Lower lobe of right lung (tissue), 2 donors: Measurements from ENCODE around the gene PPM1H. TPM values are rescaled to one million over a fixed set of nuclear protein-coding genes. Genes with fewer than 3 reads are reported as not detected.

Experiments
- ATAC-seq, 2 donors: fragments of 200-7000 bp; cut with Tn5 transposase; one replicate each; pipeline ENCODE4 v1.9.1; 2020 to 2022; ENCODE audit warnings: mild to moderate bottlenecking in 2 of 2, moderate library complexity in 2 of 2
- DNase-seq: peaks from one replicate; pipeline ENCODE4 v3.0.0-alpha.2; 2020
- H3K27ac ChIP-seq: fragments of 200-600 bp; one replicate; pipeline ENCODE4 v1.8.0; 2022
- H3K27me3 ChIP-seq: fragments of 200-600 bp; one replicate; pipeline ENCODE4 v1.8.0; 2022; ENCODE audit warnings: low read depth
- H3K36me3 ChIP-seq: fragments of 200-600 bp; one replicate; pipeline ENCODE4 v1.8.0; 2022; ENCODE audit warnings: mild to moderate bottlenecking
- H3K4me1 ChIP-seq: fragments of 200-600 bp; one replicate; pipeline ENCODE4 v1.8.0; 2022
- H3K4me3 ChIP-seq: fragments of 200-600 bp; one replicate; pipeline ENCODE4 v1.8.0; 2022; ENCODE audit warnings: mild to moderate bottlenecking
- H3K9me3 ChIP-seq: fragments of 200-600 bp; one replicate; pipeline ENCODE4 v1.8.0; 2022
- intact Hi-C: fragments of 100-400 bp; cut with DNase I; formaldehyde crosslinking; loops from one replicate; pipeline ENCODE4 v1.11.0; 2022
- total RNA-seq: library from RNA; stranded (reverse); fragmentation: NEBNext Ultra II Directional; extraction: Animal tissue kit (Norgen Biotek cat#: 25700); gene quantifications from one replicate; pipeline ENCODE4 v1.2.1, GENCODE V29; 2021
- TF ChIP-seq, protein P1 (sequence below): fragments of 200-600 bp; IDR thresholded peaks from one replicate; pipeline ENCODE4 v1.8.0; 2022; ENCODE audit warnings: antibody characterized with exemption, mild to moderate bottlenecking
- donor health status: DM: no; HTN: yes; CAD: no; lungs with severe emphysema.

PPM1H gene
- total RNA-seq, 1 donor from 2014 or later, result 6.8 TPM

- TF ChIP-seq, protein P1, sequence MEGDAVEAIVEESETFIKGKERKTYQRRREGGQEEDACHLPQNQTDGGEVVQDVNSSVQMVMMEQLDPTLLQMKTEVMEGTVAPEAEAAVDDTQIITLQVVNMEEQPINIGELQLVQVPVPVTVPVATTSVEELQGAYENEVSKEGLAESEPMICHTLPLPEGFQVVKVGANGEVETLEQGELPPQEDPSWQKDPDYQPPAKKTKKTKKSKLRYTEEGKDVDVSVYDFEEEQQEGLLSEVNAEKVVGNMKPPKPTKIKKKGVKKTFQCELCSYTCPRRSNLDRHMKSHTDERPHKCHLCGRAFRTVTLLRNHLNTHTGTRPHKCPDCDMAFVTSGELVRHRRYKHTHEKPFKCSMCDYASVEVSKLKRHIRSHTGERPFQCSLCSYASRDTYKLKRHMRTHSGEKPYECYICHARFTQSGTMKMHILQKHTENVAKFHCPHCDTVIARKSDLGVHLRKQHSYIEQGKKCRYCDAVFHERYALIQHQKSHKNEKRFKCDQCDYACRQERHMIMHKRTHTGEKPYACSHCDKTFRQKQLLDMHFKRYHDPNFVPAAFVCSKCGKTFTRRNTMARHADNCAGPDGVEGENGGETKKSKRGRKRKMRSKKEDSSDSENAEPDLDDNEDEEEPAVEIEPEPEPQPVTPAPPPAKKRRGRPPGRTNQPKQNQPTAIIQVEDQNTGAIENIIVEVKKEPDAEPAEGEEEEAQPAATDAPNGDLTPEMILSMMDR, result no peak
- intact Hi-C loops, result no loop called here
- no peaks in the 10 kb centered on the region for H3K36me3 ChIP-seq
- ATAC-seq, result no peak
- no peaks in the 10 kb centered on the region for H3K9me3 ChIP-seq
- no peak overlapping the region for H3K4me3 ChIP-seq
- H3K4me1 ChIP-seq, result peaks cover 17% of the 10 kb centered on the region
- DNase-seq, result no peak
- H3K27me3 ChIP-seq, result no peaks in the 10 kb centered on the region
- H3K27ac ChIP-seq, result no peak overlapping the region
These were observed 69.0 kb downstream of the PPM1H start for GRCh38 chr12:62865937-62866336.

DNA sequence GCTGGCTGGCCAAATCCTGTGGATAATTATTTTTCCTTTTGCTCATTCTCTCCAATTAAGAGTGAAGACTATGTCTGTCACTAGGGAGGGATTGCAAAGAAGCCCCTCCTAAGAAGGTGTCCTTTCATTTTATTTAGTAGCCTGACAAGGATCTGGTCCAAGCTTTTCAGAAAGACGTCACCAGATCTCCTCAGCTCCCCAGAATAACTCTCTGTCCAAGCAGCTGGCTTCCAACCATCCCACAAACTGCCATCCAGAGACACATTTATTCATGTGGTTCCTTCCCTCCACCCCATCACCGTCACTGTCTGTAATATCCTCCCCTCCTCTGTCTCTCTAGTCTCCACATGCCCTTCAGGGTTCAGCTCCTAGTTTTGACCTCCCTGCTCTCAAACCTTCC, 69.9 kb downstream of the PPM1H start:
- intact Hi-C loops, result no loop called here

GRCh38 chr12:62862259-62862881, 72.6 kb downstream of the PPM1H start:
- TF ChIP-seq, protein P1, result no peak
- H3K27me3 ChIP-seq, result no peaks in the 10 kb centered on the region
- H3K4me1 ChIP-seq, result peaks cover 14% of the 10 kb centered on the region
- no peak for ATAC-seq
- no peaks in the 10 kb centered on the region for H3K36me3 ChIP-seq
- no peaks in the 10 kb centered on the region for H3K9me3 ChIP-seq
- H3K4me3 ChIP-seq, result no peak overlapping the region
- H3K27ac ChIP-seq, result no peak overlapping the region
- intact Hi-C loops, result no loop called here
- DNase-seq, result no peak

More for the DNA sequence above, 69.9 kb downstream of the PPM1H start:
- ATAC-seq, result no peak
- no peaks in the 10 kb centered on the region for H3K9me3 ChIP-seq
- peaks cover 17% of the 10 kb centered on the region for H3K4me1 ChIP-seq
- H3K27ac ChIP-seq, result no peak overlapping the region
- no peak overlapping the region for H3K4me3 ChIP-seq
- no peaks in the 10 kb centered on the region for H3K36me3 ChIP-seq
- no peak for DNase-seq
- H3K27me3 ChIP-seq, result no peaks in the 10 kb centered on the region
- TF ChIP-seq, protein P1, result no peak

GRCh38 chr12:62861586-62861985, 73.4 kb downstream of the PPM1H start:
- H3K4me3 ChIP-seq, result no peak overlapping the region
- intact Hi-C loops, result no loop called here
- H3K27me3 ChIP-seq, result no peaks in the 10 kb centered on the region
- ATAC-seq (no peak), DNase-seq (no peak)
- peaks cover 7% of the 10 kb centered on the region for H3K4me1 ChIP-seq
- no peaks in the 10 kb centered on the region for H3K36me3 ChIP-seq
- no peak overlapping the region for H3K27ac ChIP-seq
- no peaks in the 10 kb centered on the region for H3K9me3 ChIP-seq
- TF ChIP-seq, protein P1, result no peak

DNA sequence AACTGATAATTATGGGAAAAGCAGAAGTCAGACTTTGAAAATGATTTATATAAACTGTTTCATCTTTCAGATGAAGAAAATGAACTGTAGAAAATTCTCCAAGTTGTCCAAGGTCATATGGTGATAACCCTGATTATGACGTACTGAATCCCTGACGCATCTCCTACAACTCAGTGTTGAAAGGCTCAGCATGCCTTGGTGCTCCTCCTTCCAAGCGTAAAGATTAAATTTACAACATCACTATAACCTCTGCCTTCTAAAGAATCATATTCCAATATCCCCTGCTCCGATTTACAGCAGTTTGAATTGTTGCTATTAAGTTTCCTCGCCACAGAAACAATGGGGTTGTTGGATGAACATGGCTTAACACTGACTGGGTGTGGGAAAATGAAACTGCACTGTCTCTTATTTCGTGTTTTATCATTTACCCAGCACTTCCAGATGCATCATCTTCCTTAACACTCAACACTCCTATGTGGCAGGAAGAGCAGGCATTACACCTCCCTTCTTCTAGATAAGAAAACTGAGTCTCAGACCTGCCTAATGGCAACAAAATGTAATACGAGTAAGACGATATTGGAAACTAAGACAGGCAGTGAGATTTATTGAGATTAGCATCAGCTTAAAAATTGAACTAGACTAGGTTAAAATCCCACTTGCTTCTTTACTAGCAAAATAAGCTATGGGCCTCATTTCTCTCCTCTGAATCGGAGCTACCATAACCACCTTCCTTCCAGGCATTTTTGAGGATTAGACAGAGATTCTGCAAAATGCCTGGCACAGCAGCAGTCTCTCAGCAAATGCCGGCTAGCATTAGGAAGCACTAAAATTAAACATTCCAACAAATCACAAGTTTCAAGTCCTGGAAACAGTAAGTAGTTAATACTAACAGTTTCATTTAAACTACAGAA, 74.2 kb downstream of the PPM1H start:
- Histone ChIP-seq H3K9me3 (no peaks in the 10 kb centered on the region), H3K4me1 (peaks cover 7% of the 10 kb centered on the region), H3K4me3 (peak overlapping the region; percentile 7), H3K27ac (no peak overlapping the region), H3K36me3 (no peaks in the 10 kb centered on the region), H3K27me3 (no peaks in the 10 kb centered on the region)
- intact Hi-C loops, result no loop called here
- ATAC-seq (no peak), DNase-seq (no peak)
- TF ChIP-seq, protein P1, result no peak
